GM10266 (cell line): ENCODE measurements around the gene SDHC.
"Not testable (repeated sequence)": the region's sequence is repeated elsewhere in the genome, so short reads cannot be mapped to it uniquely, and the experiment has no call there.

Experiments
- DNase-seq: peaks from one replicate; pipeline ENCODE4 v3.0.0; 2012; ENCODE audit errors: extremely low spot score
- CTCF ChIP-seq: IDR thresholded peaks from 2 replicates; pipeline ENCODE4 v1.5.1; 2012; ENCODE audit warnings: mild to moderate bottlenecking, low read depth; ENCODE audit not compliant: control insufficient read depth, insufficient read depth; ENCODE audit errors: missing control alignments

SDHC gene

GRCh38 chr1:161408429-161409052, 94.4 kb downstream of the SDHC start:
- DNase-seq = no peak
- no peak for TF ChIP-seq CTCF

- DNase-seq = not testable (repeated sequence)
Observed at GRCh38 chr1:161409848-161410635, 95.9 kb downstream of the SDHC start.

GRCh38 chr1:161410636-161410970, 96.4 kb downstream of the SDHC start:
- not testable (repeated sequence) for DNase-seq
